H1 (cell line): Measurements from ENCODE around the gene SAMD15. TPM values are rescaled to one million over a fixed set of nuclear protein-coding genes. Genes with fewer than 3 reads are reported as not detected.

Experiments used
- RXRA ChIP-seq: IDR thresholded peaks from 2 replicates; pipeline ENCODE4 v1.6.1; 2011; ENCODE audit warnings: low read depth, mild to moderate bottlenecking, low read length, moderate library complexity; ENCODE audit not compliant: insufficient read depth
- polyA plus RNA-seq, 7 experiments: library from polyadenylated mRNA; depleted of rRNA in 3 of 7; stranded (reverse) in 5 of 7; unstranded in 2 of 7; fragments of >200 nt in 5 of 7; fragments of 200-250 nt in 2 of 7; gene quantifications; 1 replicate in 5 of 7; 2 replicates in 1 of 7; 4 replicates in 1 of 7; pipeline versions ENCODE4 v1.2.1 to v1.2.3, GENCODE V29; 2011 to 2013; ENCODE audit warnings: missing spikeins in 2 of 7, mixed read lengths in 2 of 7
- total RNA-seq: library from RNA; stranded (reverse); fragmentation: NEBNext Ultra II Directional; extraction: Animal tissue kit (Norgen Biotek cat#: 25700); gene quantifications from 2 replicates; pipeline ENCODE4 v1.2.1, GENCODE V29; 2021
- TF ChIP-seq, protein P1 (sequence below): IDR thresholded peaks from 2 replicates; pipeline ENCODE4 v1.6.1; 2011; ENCODE audit warnings: low read depth, mild to moderate bottlenecking, low read length; ENCODE audit not compliant: insufficient read depth

SAMD15 gene
- total and polyA plus RNA-seq, 2 of the 8 experiments (the other 6 are each of a cell fraction or from before 2014, with no cell fraction given): 0.17 to 1.0 TPM

DNA sequence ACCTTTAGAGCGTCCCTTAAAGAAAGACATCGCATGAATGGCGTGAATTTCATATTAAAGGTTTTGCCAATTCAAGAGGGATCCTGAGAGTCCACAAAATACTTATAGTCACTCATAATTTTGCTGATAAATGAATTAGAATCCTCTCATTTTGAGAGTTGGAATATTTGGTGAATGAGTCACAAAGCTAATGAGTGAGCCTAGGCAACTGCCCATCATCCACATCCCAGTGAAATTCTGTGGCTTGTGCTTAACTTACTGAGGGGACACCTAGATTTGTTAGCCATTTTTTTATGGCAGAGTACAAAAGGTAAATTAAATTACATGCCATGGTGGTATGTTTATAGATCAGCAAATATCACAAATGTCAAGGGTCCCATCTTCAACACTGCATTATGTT is 58.9 kb downstream of the SAMD15 start (continued):
- TF ChIP-seq, protein P1, sequence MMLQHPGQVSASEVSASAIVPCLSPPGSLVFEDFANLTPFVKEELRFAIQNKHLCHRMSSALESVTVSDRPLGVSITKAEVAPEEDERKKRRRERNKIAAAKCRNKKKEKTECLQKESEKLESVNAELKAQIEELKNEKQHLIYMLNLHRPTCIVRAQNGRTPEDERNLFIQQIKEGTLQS: no peak
- no peak for TF ChIP-seq RXRA
